RWPE1 (cell line): Measurements from ENCODE around the gene KCNQ5.
"Not testable (repeated sequence)": the region's sequence is repeated elsewhere in the genome, so short reads cannot be mapped to it uniquely, and the experiment has no call there.

Experiments used
- CTCF ChIA-PET: fragments of 350-600 bp; sonication (Branson Sonifier 250); formaldehyde crosslinking; extraction: SDS; loops from one replicate; lab custom pipeline; 2021; lab: Yijun Ruan, JAX
- POLR2A ChIA-PET: fragments of 400-600 bp; formaldehyde crosslinking; extraction: SDS; loops from one replicate; lab custom pipeline; 2020; ENCODE audit warnings: antibody characterized with exemption; ENCODE audit not compliant: low non-redundant PET; lab: Yijun Ruan, JAX
- DNase-seq: peaks from one replicate; pipeline ENCODE4 v3.0.0; 2012; ENCODE audit warnings: low spot score
- H3K27ac ChIP-seq: fragments of 450-650 bp; 2 replicates; pipeline ENCODE4 v1.5.1; 2017
- TF ChIP-seq, protein P1 (sequence below): fragments of 450-650 bp; conservative IDR thresholded peaks from 2 replicates; pipeline ENCODE4 v1.5.1; 2017; ENCODE audit warnings: low read depth, mild to moderate bottlenecking

KCNQ5 gene

GRCh38 chr6:72890671-72891070, 268.8 kb downstream of the KCNQ5 start:
- TF ChIP-seq, protein P1, sequence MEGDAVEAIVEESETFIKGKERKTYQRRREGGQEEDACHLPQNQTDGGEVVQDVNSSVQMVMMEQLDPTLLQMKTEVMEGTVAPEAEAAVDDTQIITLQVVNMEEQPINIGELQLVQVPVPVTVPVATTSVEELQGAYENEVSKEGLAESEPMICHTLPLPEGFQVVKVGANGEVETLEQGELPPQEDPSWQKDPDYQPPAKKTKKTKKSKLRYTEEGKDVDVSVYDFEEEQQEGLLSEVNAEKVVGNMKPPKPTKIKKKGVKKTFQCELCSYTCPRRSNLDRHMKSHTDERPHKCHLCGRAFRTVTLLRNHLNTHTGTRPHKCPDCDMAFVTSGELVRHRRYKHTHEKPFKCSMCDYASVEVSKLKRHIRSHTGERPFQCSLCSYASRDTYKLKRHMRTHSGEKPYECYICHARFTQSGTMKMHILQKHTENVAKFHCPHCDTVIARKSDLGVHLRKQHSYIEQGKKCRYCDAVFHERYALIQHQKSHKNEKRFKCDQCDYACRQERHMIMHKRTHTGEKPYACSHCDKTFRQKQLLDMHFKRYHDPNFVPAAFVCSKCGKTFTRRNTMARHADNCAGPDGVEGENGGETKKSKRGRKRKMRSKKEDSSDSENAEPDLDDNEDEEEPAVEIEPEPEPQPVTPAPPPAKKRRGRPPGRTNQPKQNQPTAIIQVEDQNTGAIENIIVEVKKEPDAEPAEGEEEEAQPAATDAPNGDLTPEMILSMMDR, result no peak
- no peak for DNase-seq
- POLR2A ChIA-PET, result no interaction called here
- CTCF ChIA-PET, result interaction anchor here (1.2 kb wide), 1 partner anchor 239 kb away, joined by 3 read pairs; no protein-coding TSS in a partner anchor
- no peak overlapping the region for H3K27ac ChIP-seq

GRCh38 chr6:72892901-72893300, 271.0 kb downstream of the KCNQ5 start:
- TF ChIP-seq, protein P1, result no peak
- DNase-seq, result no peak
- CTCF ChIA-PET, result no interaction called here
- no peak overlapping the region for H3K27ac ChIP-seq
- POLR2A ChIA-PET, result no interaction called here

GRCh38 chr6:72894091-72894490, 272.2 kb downstream of the KCNQ5 start:
- ChIA-PET POLR2A (no interaction called here), CTCF (interaction anchor here (0.5 kb wide), 1 partner anchor 104 kb away, joined by 3 read pairs; no protein-coding TSS in a partner anchor)
- no peak overlapping the region for H3K27ac ChIP-seq
- TF ChIP-seq, protein P1, result no peak
- peak; percentile 39 for DNase-seq

DNA sequence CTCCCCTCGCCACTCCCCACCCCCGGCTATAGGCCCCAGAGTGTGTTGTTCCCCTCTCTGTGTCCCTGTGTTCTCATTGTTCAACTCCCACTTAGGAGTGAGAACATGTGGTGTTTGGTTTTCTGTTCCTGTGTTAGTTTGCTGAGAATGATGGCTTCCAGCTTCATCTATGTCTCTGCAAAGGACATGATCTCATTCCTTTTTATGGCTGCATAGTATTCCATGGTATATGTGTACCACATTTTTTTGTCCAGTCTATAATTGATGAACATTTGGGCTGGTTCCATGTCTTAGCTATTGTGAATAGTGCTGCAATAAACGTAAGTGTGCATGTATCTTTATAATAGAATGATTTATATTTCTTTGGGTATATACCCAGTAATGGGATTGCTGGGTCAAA, 276.4 kb downstream of the KCNQ5 start:
- POLR2A ChIA-PET, H3K27ac ChIP-seq, DNase-seq, CTCF ChIA-PET: not testable (repeated sequence)

DNA sequence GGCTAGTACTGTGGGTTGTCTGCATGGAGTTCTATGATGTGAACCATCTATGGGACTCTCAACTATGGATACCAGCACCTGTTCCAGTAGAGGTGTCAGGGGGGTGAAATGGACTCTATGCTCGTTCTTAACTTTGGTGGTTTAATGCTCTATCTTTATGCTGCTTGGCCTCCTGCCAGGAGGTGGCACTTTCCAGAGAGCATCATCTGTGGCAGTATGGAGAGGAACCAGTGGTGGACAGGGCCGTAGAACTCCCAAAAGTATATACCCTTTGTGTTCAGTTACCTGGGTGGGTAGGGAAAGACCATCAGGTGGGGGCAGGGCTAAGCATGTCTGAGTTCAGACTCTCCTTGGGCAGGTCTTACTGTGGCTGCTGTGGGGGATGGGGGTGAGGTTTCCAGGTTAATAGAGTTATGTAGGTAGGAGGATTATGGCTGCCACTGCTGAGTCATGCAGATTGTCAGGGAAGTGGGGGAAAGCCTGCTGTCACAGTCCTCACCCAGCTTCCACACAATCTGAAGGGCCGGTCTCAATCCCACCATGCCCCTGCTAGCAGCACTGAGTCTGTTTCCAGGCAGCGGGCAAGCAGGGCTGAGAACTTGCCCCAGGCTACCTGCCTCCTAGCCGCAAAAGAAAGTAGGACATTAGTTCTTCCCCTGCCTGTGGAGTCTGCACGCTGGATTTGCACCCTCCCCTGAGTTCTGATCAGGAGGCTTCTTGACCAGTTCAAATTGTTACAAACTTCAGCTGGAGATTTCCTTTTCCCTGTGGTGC, 284.0 kb downstream of the KCNQ5 start:
- DNase-seq, result no peak
- ChIA-PET CTCF (no interaction called here), POLR2A (no interaction called here)
- TF ChIP-seq, protein P1, result no peak
- no peak overlapping the region for H3K27ac ChIP-seq

- ChIA-PET POLR2A (no interaction called here), CTCF (no interaction called here)
- TF ChIP-seq, protein P1, result no peak
- DNase-seq, result no peak
- no peak overlapping the region for H3K27ac ChIP-seq
Observed at GRCh38 chr6:72911463-72912155, 289.7 kb downstream of the KCNQ5 start.

DNA sequence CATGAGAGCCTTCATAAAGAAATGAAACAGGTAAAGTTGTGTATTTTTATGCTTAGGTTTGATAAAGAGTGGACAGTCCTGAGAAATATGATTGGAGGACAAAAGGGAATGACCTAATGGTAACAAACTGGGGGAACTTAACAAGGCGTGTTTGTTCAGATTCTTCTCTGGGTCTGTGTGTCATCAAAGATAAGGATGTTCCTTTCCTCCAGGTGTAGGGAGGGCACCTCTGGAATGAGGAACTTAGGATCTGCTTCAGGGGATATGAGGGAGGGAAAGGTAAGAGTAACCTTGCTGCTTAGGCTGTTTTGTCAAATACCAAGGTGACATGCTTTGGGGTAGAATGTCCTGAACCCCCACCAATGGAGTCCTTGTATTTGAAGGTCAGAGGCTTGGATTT, 291.9 kb downstream of the KCNQ5 start:
- TF ChIP-seq, protein P1, result no peak
- CTCF ChIA-PET, result no interaction called here
- DNase-seq, result no peak
- no peak overlapping the region for H3K27ac ChIP-seq
- POLR2A ChIA-PET, result no interaction called here
